HG02571 (cell line): ENCODE results near the gene AHSG.

Experiments
- ATAC-seq: cut with Tn5 transposase; IDR thresholded peaks from one replicate; pipeline ENCODE4 v1.9.1; 2021; ENCODE audit warnings: mild to moderate bottlenecking, moderate library complexity; ENCODE audit not compliant: unreplicated experiment

The AHSG gene

GRCh38 chr3:186592682-186593081, 20.2 kb upstream of the AHSG start:
- no peak for ATAC-seq

GRCh38 chr3:186593862-186594261, 19.0 kb upstream of the AHSG start:
- ATAC-seq: no peak

- no peak for ATAC-seq
Observed at GRCh38 chr3:186594591-186595113, 18.2 kb upstream of the AHSG start.

- ATAC-seq: no peak
Observed at GRCh38 chr3:186596568-186597287, 16.1 kb upstream of the AHSG start.

- ATAC-seq: no peak
Observed at GRCh38 chr3:186598108-186598784, 14.6 kb upstream of the AHSG start.

GRCh38 chr3:186598794-186599141, 14.1 kb upstream of the AHSG start:
- ATAC-seq: no peak

- ATAC-seq: no peak
Observed at GRCh38 chr3:186599142-186599784, 13.6 kb upstream of the AHSG start.

- ATAC-seq: no peak
Observed at GRCh38 chr3:186599785-186600166, 13.1 kb upstream of the AHSG start.

- no peak for ATAC-seq
Observed at GRCh38 chr3:186600896-186601295, 12.0 kb upstream of the AHSG start.

- no peak for ATAC-seq
Observed at GRCh38 chr3:186603159-186603558, 9.7 kb upstream of the AHSG start.

GRCh38 chr3:186605078-186605477, 7.8 kb upstream of the AHSG start:
- no peak for ATAC-seq

GRCh38 chr3:186605561-186606545, 7.0 kb upstream of the AHSG start:
- no peak for ATAC-seq

GRCh38 chr3:186608624-186609215, 4.1 kb upstream of the AHSG start:
- ATAC-seq: no peak

- no peak for ATAC-seq
Observed at GRCh38 chr3:186609247-186609868, 3.5 kb upstream of the AHSG start.

- ATAC-seq: no peak
Observed at GRCh38 chr3:186612065-186612464, 795 bp upstream of the AHSG start.

- no peak for ATAC-seq
Observed at GRCh38 chr3:186613637-186614265, 891 bp downstream of the AHSG start.

GRCh38 chr3:186614266-186614596, 1.4 kb downstream of the AHSG start:
- ATAC-seq: no peak

- peak; percentile 57 for ATAC-seq
Observed at GRCh38 chr3:186614597-186615483, 2.0 kb downstream of the AHSG start.

- ATAC-seq: no peak
Observed at GRCh38 chr3:186616299-186616617, 3.4 kb downstream of the AHSG start.
